Kidney (tissue), 14 donors: ENCODE measurements around the gene C11orf52. TPM values are rescaled to one million over a fixed set of nuclear protein-coding genes. Genes with fewer than 3 reads are reported as not detected.

ENCODE experiments used
- DNase-seq, 5 donors: peaks; one replicate each; pipeline ENCODE4 v3.0.0-alpha.2; 2013 to 2020
- FAIRE-seq: peaks from 2 replicates; lab custom pipeline; 2012; peaks lifted over from hg19 to GRCh38; lab: Jason Lieb, UNC
- H3K27ac ChIP-seq, 2 donors: one replicate each; pipeline ENCODE4 v1.7.0; 2013; ENCODE audit warnings: low read depth in 2 of 2, low read length in 2 of 2, inconsistent platforms in 1 of 2
- H3K27me3 ChIP-seq: one replicate; pipeline ENCODE4 v1.7.1; 2013; ENCODE audit warnings: low read length, inconsistent platforms; ENCODE audit not compliant: control insufficient read depth, insufficient read depth
- H3K36me3 ChIP-seq, 3 donors: one replicate each; pipeline versions ENCODE4 v1.7.0 to v1.7.1; 2013; ENCODE audit warnings: low read length in 3 of 3, control low read depth in 1 of 3, inconsistent platforms in 1 of 3; ENCODE audit not compliant: insufficient read depth in 3 of 3, control insufficient read depth in 2 of 3
- H3K4me1 ChIP-seq, 3 donors: one replicate each; pipeline versions ENCODE4 v1.7.0 to v1.7.1; 2013; ENCODE audit warnings: low read length in 3 of 3, inconsistent platforms in 1 of 3, low read depth in 1 of 3; ENCODE audit not compliant: control insufficient read depth in 2 of 3, insufficient read depth in 2 of 3
- H3K4me3 ChIP-seq, 3 donors: one replicate each; pipeline versions ENCODE4 v1.7.0 to v1.8.1; 2013; ENCODE audit warnings: low read length in 3 of 3, control low read depth in 1 of 3, inconsistent platforms in 1 of 3
- H3K9ac ChIP-seq, 3 donors: one replicate each; pipeline versions ENCODE4 v1.7.0 to v1.7.1; 2013; ENCODE audit warnings: low read length in 3 of 3, control low read depth in 1 of 3, inconsistent platforms in 1 of 3
- H3K9me3 ChIP-seq, 3 donors: one replicate each; pipeline versions ENCODE4 v1.7.0 to v1.7.1; 2013; ENCODE audit warnings: low read length in 3 of 3, control low read depth in 1 of 3, inconsistent platforms in 1 of 3; ENCODE audit not compliant: control insufficient read depth in 2 of 3, insufficient read depth in 1 of 3
- intact Hi-C: fragments of 100-400 bp; cut with DNase I; formaldehyde crosslinking; loops from one replicate; pipeline ENCODE4 v1.11.1; 2022
- polyA plus RNA-seq: library from polyadenylated mRNA; stranded (reverse); fragments of 350-450 nt; fragmentation: Illumina TruSeq; extraction: RNeasy Lipid Tissue Mini Kit (QIAGEN cat#74804); gene quantifications from one replicate; pipeline ENCODE4 v1.2.3, GENCODE V29; 2014; ENCODE audit warnings: low read depth, low replicate concordance; ENCODE audit not compliant: insufficient read depth
- total RNA-seq: library from RNA; stranded (reverse); fragmentation: NEBNext Ultra II Directional; extraction: Animal tissue kit (Norgen Biotek cat#: 25700); gene quantifications from one replicate; pipeline ENCODE4 v1.2.1, GENCODE V29; 2021
- TF ChIP-seq, protein P1 (sequence below): IDR thresholded peaks from 3 replicates; pipeline ENCODE4 v1.5.1; 2012; ENCODE audit warnings: mild to moderate bottlenecking, moderate library complexity, borderline replicate concordance; ENCODE audit not compliant: insufficient read depth; ENCODE audit errors: extremely low read depth
- donor health status: control.
- donor health status: control.
- donor health status: control.
- donor health status: control.
- donor health status: control.
- donor health status: DM: yes; HTN: yes; CAD: no.
- donor health status: Normal renal cell carcinoma (clear cell type).

The C11orf52 gene
- total and polyA plus RNA-seq, 2 donors from 2014 or later = 27.8 to 103 TPM

DNA sequence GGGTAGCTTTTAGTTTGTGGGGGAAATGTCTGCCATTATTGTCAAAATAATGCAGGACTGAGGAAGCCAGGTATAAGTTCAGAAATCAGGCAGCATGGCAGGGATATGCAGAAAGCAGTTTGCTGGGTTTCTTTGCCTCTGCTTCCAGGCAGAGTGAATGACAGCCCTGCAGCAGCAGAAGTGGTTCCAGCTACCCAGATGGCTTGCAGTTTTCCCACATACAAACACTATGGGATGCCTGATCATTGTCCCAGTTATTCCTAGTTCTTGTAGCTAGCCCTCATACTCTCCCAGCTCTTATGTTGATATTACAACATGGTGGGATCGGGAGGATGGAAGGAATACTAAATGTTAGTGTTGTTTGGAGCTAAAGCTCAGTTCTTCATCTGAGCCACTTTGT lies 15.6 kb downstream of the C11orf52 start:
- intact Hi-C loops = loop anchor here (10.0 kb wide), 1 partner anchor 50 kb away; no protein-coding TSS in a partner anchor
- TF ChIP-seq, protein P1, sequence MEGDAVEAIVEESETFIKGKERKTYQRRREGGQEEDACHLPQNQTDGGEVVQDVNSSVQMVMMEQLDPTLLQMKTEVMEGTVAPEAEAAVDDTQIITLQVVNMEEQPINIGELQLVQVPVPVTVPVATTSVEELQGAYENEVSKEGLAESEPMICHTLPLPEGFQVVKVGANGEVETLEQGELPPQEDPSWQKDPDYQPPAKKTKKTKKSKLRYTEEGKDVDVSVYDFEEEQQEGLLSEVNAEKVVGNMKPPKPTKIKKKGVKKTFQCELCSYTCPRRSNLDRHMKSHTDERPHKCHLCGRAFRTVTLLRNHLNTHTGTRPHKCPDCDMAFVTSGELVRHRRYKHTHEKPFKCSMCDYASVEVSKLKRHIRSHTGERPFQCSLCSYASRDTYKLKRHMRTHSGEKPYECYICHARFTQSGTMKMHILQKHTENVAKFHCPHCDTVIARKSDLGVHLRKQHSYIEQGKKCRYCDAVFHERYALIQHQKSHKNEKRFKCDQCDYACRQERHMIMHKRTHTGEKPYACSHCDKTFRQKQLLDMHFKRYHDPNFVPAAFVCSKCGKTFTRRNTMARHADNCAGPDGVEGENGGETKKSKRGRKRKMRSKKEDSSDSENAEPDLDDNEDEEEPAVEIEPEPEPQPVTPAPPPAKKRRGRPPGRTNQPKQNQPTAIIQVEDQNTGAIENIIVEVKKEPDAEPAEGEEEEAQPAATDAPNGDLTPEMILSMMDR = no peak
- H3K27ac ChIP-seq = no peak overlapping the region

GRCh38 chr11:111935317-111936039 lies 16.8 kb downstream of the C11orf52 start:
- DNase-seq (peak in 1 of 5 donors; percentile 39), FAIRE-seq (no peak)
- TF ChIP-seq, protein P1 = no peak
- no peaks in the 10 kb centered on the region for H3K27me3 ChIP-seq
- H3K9me3 ChIP-seq = no peaks in the 10 kb centered on the region
- peaks cover 10 to 12% (median 10%) of the 10 kb centered on the region in 3 donors for H3K4me1 ChIP-seq
- peak overlapping the region; percentile 14 to 41 for H3K27ac ChIP-seq
- no peaks in the 10 kb centered on the region for H3K36me3 ChIP-seq
- peak overlapping the region in 1 of 3 donors; percentile 37 for H3K9ac ChIP-seq
- H3K4me3 ChIP-seq = no peak overlapping the region
- intact Hi-C loops = loop anchor here (10.0 kb wide), 1 partner anchor 49 kb away; no protein-coding TSS in a partner anchor

More for the DNA sequence above, 15.6 kb downstream of the C11orf52 start:
- FAIRE-seq (no peak), DNase-seq (no peak)
- no peak overlapping the region for H3K9ac ChIP-seq
- no peaks in the 10 kb centered on the region for H3K36me3 ChIP-seq
- peaks cover 10 to 12% (median 10%) of the 10 kb centered on the region in 3 donors for H3K4me1 ChIP-seq
- no peaks in the 10 kb centered on the region for H3K9me3 ChIP-seq
- no peak overlapping the region for H3K4me3 ChIP-seq
- no peaks in the 10 kb centered on the region for H3K27me3 ChIP-seq

GRCh38 chr11:111936040-111936540 lies 17.4 kb downstream of the C11orf52 start:
- TF ChIP-seq, protein P1 = no peak
- H3K36me3 ChIP-seq = no peaks in the 10 kb centered on the region
- H3K9me3 ChIP-seq = no peaks in the 10 kb centered on the region
- FAIRE-seq (no peak), DNase-seq (no peak)
- intact Hi-C loops = loop anchor here (10.0 kb wide), 1 partner anchor 49 kb away; no protein-coding TSS in a partner anchor
- no peaks in the 10 kb centered on the region for H3K27me3 ChIP-seq
- peak overlapping the region in 2 of 3 donors; percentile 37 to 72 for H3K9ac ChIP-seq
- peaks cover 10 to 12% (median 10%) of the 10 kb centered on the region in 3 donors for H3K4me1 ChIP-seq
- peak overlapping the region in 1 of 2 donors; percentile 0 for H3K27ac ChIP-seq
- H3K4me3 ChIP-seq = peak overlapping the region in 2 of 3 donors; percentile 79 to 81
